ENCODE measurements around the gene KRTAP9-8. TPM values are rescaled to one million over a fixed set of nuclear protein-coding genes. Genes with fewer than 3 reads are reported as not detected.

Gene KRTAP9-8, protein sequence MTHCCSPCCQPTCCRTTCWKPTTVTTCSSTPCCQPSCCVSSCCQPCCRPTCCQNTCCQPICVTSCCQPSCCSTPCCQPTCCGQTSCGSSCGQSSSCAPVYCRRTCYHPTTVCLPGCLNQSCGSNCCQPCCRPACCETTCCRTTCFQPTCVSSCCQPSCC
- total RNA-seq (2022; extraction: Qiagen RNA extraction): not detected in 5 replicates

DNA sequence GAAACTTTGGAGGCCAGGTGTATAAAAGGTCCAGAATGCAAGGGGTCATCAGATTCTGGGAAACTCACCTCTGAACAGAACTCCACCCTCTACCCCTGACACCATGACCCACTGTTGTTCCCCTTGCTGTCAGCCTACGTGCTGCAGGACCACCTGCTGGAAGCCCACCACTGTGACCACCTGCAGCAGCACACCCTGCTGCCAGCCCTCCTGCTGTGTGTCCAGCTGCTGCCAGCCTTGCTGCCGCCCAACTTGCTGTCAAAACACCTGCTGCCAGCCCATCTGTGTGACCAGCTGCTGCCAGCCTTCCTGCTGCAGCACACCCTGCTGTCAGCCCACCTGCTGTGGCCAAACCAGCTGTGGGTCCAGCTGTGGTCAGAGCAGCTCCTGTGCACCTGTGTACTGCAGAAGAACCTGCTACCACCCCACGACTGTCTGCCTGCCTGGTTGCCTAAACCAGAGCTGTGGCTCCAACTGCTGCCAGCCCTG is at the start of gene KRTAP9-8:
KRTAP9-8 (plus strand) TSS at position 51 of the 489 bp plus-strand sequence; CDS start at position 104, 53 bp downstream.

DNA sequence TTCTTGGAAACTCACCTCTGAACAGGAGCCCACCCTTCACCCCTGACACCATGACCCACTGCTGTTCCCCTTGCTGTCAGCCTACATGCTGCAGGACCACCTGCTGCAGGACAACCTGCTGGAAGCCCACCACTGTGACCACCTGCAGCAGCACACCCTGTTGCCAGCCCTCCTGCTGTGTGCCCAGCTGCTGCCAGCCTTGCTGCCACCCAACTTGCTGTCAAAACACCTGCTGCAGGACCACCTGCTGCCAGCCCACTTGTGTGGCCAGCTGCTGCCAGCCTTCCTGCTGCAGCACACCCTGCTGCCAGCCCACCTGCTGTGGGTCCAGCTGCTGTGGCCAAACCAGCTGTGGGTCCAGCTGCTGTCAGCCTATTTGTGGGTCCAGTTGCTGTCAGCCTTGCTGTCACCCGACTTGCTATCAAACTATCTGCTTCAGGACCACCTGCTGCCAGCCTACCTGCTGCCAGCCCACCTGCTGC is 47.9 kb upstream of the KRTAP9-8 start, which contains the start of gene KRTAP9-1:
KRTAP9-1 (plus strand) TSS at position 51 of the 482 bp plus-strand sequence; CDS start at position 51, 0 bp downstream.

GRCh38 chr17:41226598-41227095 is 11.2 kb upstream of the KRTAP9-8 start, which contains the start of gene KRTAP9-2:
KRTAP9-2 (plus strand) TSS chr17:41226648; CDS start chr17:41226655, 7 bp downstream.

GRCh38 chr17:41232399-41233105 is 5.2 kb upstream of the KRTAP9-8 start, which contains the start of gene KRTAP9-3:
KRTAP9-3 (plus strand) TSS chr17:41232449; CDS start chr17:41232502, 53 bp downstream.

GRCh38 chr17:41249637-41250240 is 11.9 kb downstream of the KRTAP9-8 start, which contains the start of gene KRTAP9-4:
KRTAP9-4 (plus strand) TSS chr17:41249687; CDS start chr17:41249721, 34 bp downstream.

DNA sequence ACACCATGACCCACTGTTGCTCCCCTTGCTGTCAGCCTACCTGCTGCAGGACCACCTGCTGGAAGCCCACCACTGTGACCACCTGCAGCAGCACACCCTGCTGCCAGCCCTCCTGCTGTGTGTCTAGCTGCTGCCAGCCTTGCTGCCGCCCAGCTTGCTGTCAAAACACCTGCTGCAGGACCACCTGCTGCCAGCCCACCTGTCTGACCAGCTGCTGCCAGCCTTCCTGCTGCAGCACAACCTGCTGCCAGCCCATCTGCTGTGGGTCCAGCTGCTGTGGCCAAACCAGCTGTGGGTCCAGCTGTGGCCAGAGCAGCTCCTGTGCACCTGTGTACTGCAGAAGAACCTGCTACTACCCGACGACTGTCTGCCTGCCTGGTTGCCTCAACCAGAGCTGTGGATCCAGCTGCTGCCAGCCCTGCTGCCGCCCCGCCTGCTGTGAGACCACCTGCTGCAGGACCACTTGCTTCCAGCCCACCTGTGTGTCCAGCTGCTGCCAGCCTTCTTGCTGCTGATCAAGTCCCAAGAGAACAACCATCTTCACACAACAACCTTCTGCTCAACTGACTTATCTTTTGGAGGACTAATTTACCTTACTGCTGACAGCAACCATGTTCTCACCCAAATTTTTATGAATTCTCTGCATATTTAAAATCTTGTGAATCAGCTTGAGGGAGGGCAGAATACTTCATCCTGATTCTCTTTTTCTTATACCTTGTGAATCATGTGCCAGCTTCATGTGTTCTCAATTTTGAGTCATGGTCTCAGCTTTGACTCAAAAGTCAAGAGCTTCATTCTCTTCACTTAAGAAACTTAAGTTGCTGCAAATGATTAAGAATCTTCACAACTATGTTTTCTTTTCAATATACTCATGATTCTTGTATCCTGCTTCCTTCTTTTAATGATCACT is 17.8 kb downstream of the KRTAP9-8 start, which contains the start of gene KRTAP9-9:
KRTAP9-9 (plus strand) TSS at position 4 of the 910 bp plus-strand sequence.

DNA sequence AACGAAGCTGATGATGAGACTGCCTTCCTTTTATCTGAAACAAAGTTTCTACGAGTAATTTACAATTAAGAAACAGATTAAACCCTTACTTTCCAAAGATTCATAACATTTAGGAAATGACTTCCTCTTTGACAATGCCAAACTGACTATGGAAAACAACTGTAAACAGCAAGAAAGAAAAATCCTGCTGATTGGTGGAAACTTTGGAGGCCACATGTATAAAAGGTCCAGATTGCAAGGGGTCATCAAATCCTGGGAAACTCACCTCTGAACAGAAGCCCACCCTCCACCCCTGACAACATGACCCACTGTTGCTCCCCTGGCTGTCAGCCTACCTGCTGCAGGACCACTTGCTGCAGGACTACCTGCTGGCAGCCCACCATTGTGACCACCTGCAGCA is 27.3 kb downstream of the KRTAP9-8 start, which contains the start of gene KRTAP9-6:
KRTAP9-6 (plus strand) TSS at position 301 of the 400 bp plus-strand sequence; CDS start at position 301, 0 bp downstream.

DNA sequence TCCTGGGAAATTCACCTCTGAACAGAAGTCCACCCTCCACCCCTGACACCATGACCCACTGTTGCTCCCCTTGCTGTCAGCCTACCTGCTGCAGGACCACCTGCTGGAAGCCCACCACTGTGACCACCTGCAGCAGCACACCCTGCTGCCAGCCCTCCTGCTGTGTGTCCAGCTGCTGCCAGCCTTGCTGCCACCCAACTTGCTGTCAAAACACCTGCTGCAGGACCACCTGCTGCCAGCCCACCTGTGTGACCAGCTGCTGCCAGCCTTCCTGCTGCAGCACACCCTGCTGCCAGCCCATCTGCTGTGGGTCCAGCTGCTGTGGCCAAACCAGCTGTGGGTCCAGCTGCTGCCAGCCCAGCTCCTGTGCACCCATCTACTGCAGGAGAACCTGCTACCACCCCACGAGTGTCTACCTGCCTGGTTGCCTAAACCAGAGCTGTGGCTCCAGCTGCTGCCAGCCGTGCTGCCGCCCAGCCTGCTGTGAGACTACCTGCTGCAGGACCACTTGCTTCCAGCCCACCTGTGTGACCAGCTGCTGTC is 37.9 kb downstream of the KRTAP9-8 start, which contains the start of gene KRTAP9-7:
KRTAP9-7 (plus strand) TSS at position 51 of the 543 bp plus-strand sequence; CDS start at position 51, 0 bp downstream.

Other genes with a start within 250 kb of the KRTAP9-8 start
- not detected in 5 replicates for gene KRTAP3-3, start 243.8 kb upstream of the KRTAP9-8 start, total RNA-seq (2022; extraction: Qiagen RNA extraction)
- 0.26 to 0.44 TPM (median 0.29 TPM) in 5 replicates for gene KRTAP3-2, start 238.1 kb upstream of the KRTAP9-8 start, total RNA-seq (2022; extraction: Qiagen RNA extraction)
- gene KRTAP3-1, start 228.9 kb upstream of the KRTAP9-8 start, total RNA-seq (2022; extraction: Qiagen RNA extraction): 0.24 TPM in 1 of 5 replicates, not detected in the others
- gene KRTAP1-5, start 210.8 kb upstream of the KRTAP9-8 start, total RNA-seq (2022; extraction: Qiagen RNA extraction): not detected in 5 replicates
- not detected in 5 replicates for gene KRTAP1-4, start 207.8 kb upstream of the KRTAP9-8 start, total RNA-seq (2022; extraction: Qiagen RNA extraction)
- gene KRTAP1-3, start 203.1 kb upstream of the KRTAP9-8 start, total RNA-seq (2022; extraction: Qiagen RNA extraction): not detected in 5 replicates
- not detected in 5 replicates for gene KRTAP1-1, start 196.5 kb upstream of the KRTAP9-8 start, total RNA-seq (2022; extraction: Qiagen RNA extraction)
- gene KRTAP2-1, start 190.7 kb upstream of the KRTAP9-8 start, total RNA-seq (2022; extraction: Qiagen RNA extraction): not detected in 5 replicates
- gene KRTAP2-2, start 182.8 kb upstream of the KRTAP9-8 start, total RNA-seq (2022; extraction: Qiagen RNA extraction): not detected in 5 replicates
- gene KRTAP2-3, start 177.9 kb upstream of the KRTAP9-8 start, total RNA-seq (2022; extraction: Qiagen RNA extraction): 0.20 to 0.22 TPM in 2 of 5 replicates, not detected in the others
- not detected in 5 replicates for gene KRTAP2-4, start 172.1 kb upstream of the KRTAP9-8 start, total RNA-seq (2022; extraction: Qiagen RNA extraction)
- gene KRTAP4-7, start 153.8 kb upstream of the KRTAP9-8 start, total RNA-seq (2022; extraction: Qiagen RNA extraction): not detected in 5 replicates
- not detected in 5 replicates for gene KRTAP4-8, start 139.9 kb upstream of the KRTAP9-8 start, total RNA-seq (2022; extraction: Qiagen RNA extraction)
- gene KRTAP4-16, start 135.8 kb upstream of the KRTAP9-8 start, total RNA-seq (2022; extraction: Qiagen RNA extraction): not detected in 5 replicates
- not detected in 5 replicates for gene KRTAP4-9, start 132.6 kb upstream of the KRTAP9-8 start, total RNA-seq (2022; extraction: Qiagen RNA extraction)
- gene KRTAP4-11, start 119.6 kb upstream of the KRTAP9-8 start, total RNA-seq (2022; extraction: Qiagen RNA extraction): not detected in 5 replicates
- gene KRTAP4-12, start 113.8 kb upstream of the KRTAP9-8 start, total RNA-seq (2022; extraction: Qiagen RNA extraction): not detected in 5 replicates
- gene KRTAP4-6, start 97.5 kb upstream of the KRTAP9-8 start, total RNA-seq (2022; extraction: Qiagen RNA extraction): not detected in 5 replicates
- gene KRTAP4-5, start 88.2 kb upstream of the KRTAP9-8 start, total RNA-seq (2022; extraction: Qiagen RNA extraction): not detected in 5 replicates
- gene KRTAP4-4, start 77.3 kb upstream of the KRTAP9-8 start, total RNA-seq (2022; extraction: Qiagen RNA extraction): not detected in 5 replicates
- not detected in 5 replicates for gene KRTAP4-3, start 69.8 kb upstream of the KRTAP9-8 start, total RNA-seq (2022; extraction: Qiagen RNA extraction)
- not detected in 5 replicates for gene KRTAP4-2, start 59.8 kb upstream of the KRTAP9-8 start, total RNA-seq (2022; extraction: Qiagen RNA extraction)
- 0.10 to 0.29 TPM (median 0.16 TPM) in 3 of 5 replicates, not detected in the others for gene KRTAP4-1, start 53.1 kb upstream of the KRTAP9-8 start, total RNA-seq (2022; extraction: Qiagen RNA extraction)
- not detected in 5 replicates for gene KRTAP9-1, start 48.1 kb upstream of the KRTAP9-8 start, total RNA-seq (2022; extraction: Qiagen RNA extraction)
- gene KRTAP9-2, start 11.4 kb upstream of the KRTAP9-8 start, total RNA-seq (2022; extraction: Qiagen RNA extraction): not detected in 5 replicates
- gene KRTAP9-3, start 5.5 kb upstream of the KRTAP9-8 start, total RNA-seq (2022; extraction: Qiagen RNA extraction): not detected in 5 replicates
- not detected in 5 replicates for gene KRTAP9-4, start 11.7 kb downstream of the KRTAP9-8 start, total RNA-seq (2022; extraction: Qiagen RNA extraction)
- not detected in 5 replicates for gene KRTAP9-9, start 17.4 kb downstream of the KRTAP9-8 start, total RNA-seq (2022; extraction: Qiagen RNA extraction)
- gene KRTAP9-6, start 27.4 kb downstream of the KRTAP9-8 start, total RNA-seq (2022; extraction: Qiagen RNA extraction): not detected in 5 replicates
- gene KRTAP9-7, start 37.7 kb downstream of the KRTAP9-8 start, total RNA-seq (2022; extraction: Qiagen RNA extraction): not detected in 5 replicates
- gene KRTAP29-1, start 64.9 kb downstream of the KRTAP9-8 start, total RNA-seq (2022; extraction: Qiagen RNA extraction): not detected in 5 replicates
- not detected in 5 replicates for gene KRTAP16-1, start 71.3 kb downstream of the KRTAP9-8 start, total RNA-seq (2022; extraction: Qiagen RNA extraction)
- not detected in 5 replicates for gene KRTAP17-1, start 77.7 kb downstream of the KRTAP9-8 start, total RNA-seq (2022; extraction: Qiagen RNA extraction)
- gene KRT33A, start 112.8 kb downstream of the KRTAP9-8 start, total RNA-seq (2022; extraction: Qiagen RNA extraction): not detected in 5 replicates
- gene KRT33B, start 131.8 kb downstream of the KRTAP9-8 start, total RNA-seq (2022; extraction: Qiagen RNA extraction): not detected in 5 replicates
- gene KRT34, start 144.3 kb downstream of the KRTAP9-8 start, total RNA-seq (2022; extraction: Qiagen RNA extraction): 0.22 to 0.52 TPM (median 0.46 TPM) in 5 replicates
- not detected in 5 replicates for gene KRT31, start 159.6 kb downstream of the KRTAP9-8 start, total RNA-seq (2022; extraction: Qiagen RNA extraction)
- not detected in 5 replicates for gene KRT37, start 186.6 kb downstream of the KRTAP9-8 start, total RNA-seq (2022; extraction: Qiagen RNA extraction)
- not detected in 5 replicates for gene KRT38, start 203.0 kb downstream of the KRTAP9-8 start, total RNA-seq (2022; extraction: Qiagen RNA extraction)
- gene KRT32, start 229.4 kb downstream of the KRTAP9-8 start, total RNA-seq (2022; extraction: Qiagen RNA extraction): 0.05 to 0.07 TPM (median 0.06 TPM) in 3 of 5 replicates, not detected in the others
- gene KRT35, start 243.2 kb downstream of the KRTAP9-8 start, total RNA-seq (2022; extraction: Qiagen RNA extraction): not detected in 5 replicates